K562 (cell line): ENCODE measurements around the gene NR6A1.

ENCODE experiments used
- NR2C1 ChIP-seq, 2 experiments: fragments of 450-650 bp; IDR thresholded peaks; 2 replicates each; pipeline ENCODE4 v1.6.1; 2017; ENCODE audit warnings: mild to moderate bottlenecking in 2 of 2, antibody characterized with exemption in 1 of 2, inconsistent platforms in 1 of 2, missing compliant biosample characterization in 1 of 2, missing genetic modification characterization in 1 of 2
- POLR2A ChIP-seq: fragments of 450-650 bp; conservative IDR thresholded peaks from 2 replicates; pipeline ENCODE4 v1.6.1; 2016
- SP2 ChIP-seq: IDR thresholded peaks from 2 replicates; pipeline ENCODE4 v1.6.1; 2011; ENCODE audit warnings: mild to moderate bottlenecking, low read depth, low read length, moderate library complexity; ENCODE audit not compliant: poor library complexity, severe bottlenecking; ENCODE audit errors: extremely low read depth
- YY1 ChIP-seq, 3 experiments: IDR thresholded peaks; 2 replicates each; pipeline ENCODE4 v1.6.1; 2011; ENCODE audit warnings: low read length in 2 of 3, mild to moderate bottlenecking in 2 of 3, moderate library complexity in 2 of 3, borderline replicate concordance in 1 of 3, control low read depth in 1 of 3, low read depth in 1 of 3; ENCODE audit not compliant: insufficient read depth in 3 of 3, insufficient replicate concordance in 2 of 3, control insufficient read depth in 1 of 3, insufficient read length in 1 of 3; ENCODE audit errors: extremely low read depth in 1 of 3
- ZBTB34 ChIP-seq: fragments of 250-450 bp; sonication (Bioruptor Pico); IDR thresholded peaks from 2 replicates; pipeline ENCODE4 v1.8.0; 2021; ENCODE audit warnings: mild to moderate bottlenecking, moderate library complexity
- ZNF224 ChIP-seq: sonication (generic); formaldehyde crosslinking; IDR thresholded peaks from 2 replicates; pipeline ENCODE4 v1.8.0; 2022; ENCODE audit warnings: mild to moderate bottlenecking, missing genetic modification reagents
- ZNF282 ChIP-seq: sonication (generic); formaldehyde crosslinking; IDR thresholded peaks from 2 replicates; pipeline ENCODE4 v1.8.1; 2023; ENCODE audit warnings: missing genetic modification reagents
- ZNF561 ChIP-seq: fragments of 450-650 bp; formaldehyde crosslinking; conservative IDR thresholded peaks from 2 replicates; pipeline ENCODE4 v1.4.0; 2020; ENCODE audit warnings: mild to moderate bottlenecking, moderate library complexity
- TF ChIP-seq, protein P1 (sequence below): sonication (generic); formaldehyde crosslinking; IDR thresholded peaks from 2 replicates; pipeline ENCODE4 v1.9.0; 2022; ENCODE audit warnings: mild to moderate bottlenecking, missing genetic modification reagents
- TF ChIP-seq, protein P2 (sequence below), 3 experiments: IDR thresholded peaks in 2 of 3; conservative IDR thresholded peaks in 1 of 3; 2 replicates each; pipeline ENCODE4 v1.5.1; 2011 to 2012; ENCODE audit warnings: low read length in 3 of 3, mild to moderate bottlenecking in 3 of 3, control low read depth in 2 of 3, improper control_type of control experiment in 1 of 3, inconsistent platforms in 1 of 3, low read depth in 1 of 3, mixed read lengths in 1 of 3, moderate library complexity in 1 of 3; ENCODE audit not compliant: insufficient read depth in 2 of 3
- TF ChIP-seq, protein P3 (sequence below), 3 experiments: fragments of 200-800 bp in 1 of 3; fragments of 250-450 bp in 1 of 3; fragments of 450-650 bp in 1 of 3; sonication (Bioruptor Pico) in 1 of 3; sonication (Bioruptor generic) in 1 of 3; formaldehyde crosslinking in 1 of 3; IDR thresholded peaks; 2 replicates each; pipeline versions ENCODE4 v1.6.1 to v1.8.0; 2016 to 2022; ENCODE audit warnings: mild to moderate bottlenecking in 2 of 3, missing genetic modification characterization in 2 of 3, missing compliant biosample characterization in 1 of 3, moderate library complexity in 1 of 3

DNA sequence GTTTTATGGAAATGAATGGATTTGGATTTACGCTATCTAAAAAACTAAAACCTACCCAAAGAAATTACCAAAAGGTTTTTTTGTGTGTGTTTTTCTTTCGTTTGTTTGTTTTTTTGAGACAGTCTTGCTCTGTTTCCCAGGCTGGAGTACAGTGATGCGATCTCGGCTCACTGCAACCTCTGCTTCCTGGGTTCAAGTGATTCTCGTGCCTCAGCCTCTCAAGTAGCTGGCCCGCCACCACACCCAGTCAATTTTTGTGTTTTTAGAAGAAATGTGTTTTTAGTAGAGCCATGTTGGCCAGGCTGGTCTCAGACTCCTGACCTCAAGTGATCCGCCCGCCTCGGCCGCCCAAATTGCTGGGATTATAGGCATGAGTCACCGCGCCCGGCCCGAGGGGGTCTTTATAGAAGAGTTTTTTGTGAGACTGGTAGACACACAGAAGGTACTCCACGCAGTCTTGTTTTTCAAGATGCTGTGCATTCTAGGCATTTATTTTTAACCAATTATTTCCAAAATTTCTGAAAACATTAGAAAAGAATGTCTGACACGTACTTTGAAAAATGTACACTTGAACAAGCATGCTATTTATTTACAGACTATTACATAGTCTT is 75.7 kb downstream of the NR6A1 start:
- TF ChIP-seq POLR2A (no peak), SP2 (no peak), YY1 (IDR thresholded peaks at IDR 0.05; ENCODE audit: borderline replicate concordance in 1 of 3, control insufficient read depth in 1 of 3, extremely low read depth in 1 of 3, insufficient read depth in 3 of 3, insufficient read length in 1 of 3, insufficient replicate concordance in 2 of 3, low read depth in 1 of 3, low read length in 2 of 3) (no peak), NR2C1 (IDR thresholded peaks at IDR 0.05) (no peak), NR2C1 (tag; IDR thresholded peaks at IDR 0.05) (no peak), ZNF224 (CRISPR knock-in tag) (no peak), ZNF561 (CRISPR knock-in tag) (no peak), ZNF282 (CRISPR knock-in tag) (no peak), ZBTB34 (CRISPR knock-in tag) (no peak)
- TF ChIP-seq, protein P1, sequence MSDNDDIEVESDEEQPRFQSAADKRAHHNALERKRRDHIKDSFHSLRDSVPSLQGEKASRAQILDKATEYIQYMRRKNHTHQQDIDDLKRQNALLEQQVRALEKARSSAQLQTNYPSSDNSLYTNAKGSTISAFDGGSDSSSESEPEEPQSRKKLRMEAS: no peak
- TF ChIP-seq, protein P2, sequence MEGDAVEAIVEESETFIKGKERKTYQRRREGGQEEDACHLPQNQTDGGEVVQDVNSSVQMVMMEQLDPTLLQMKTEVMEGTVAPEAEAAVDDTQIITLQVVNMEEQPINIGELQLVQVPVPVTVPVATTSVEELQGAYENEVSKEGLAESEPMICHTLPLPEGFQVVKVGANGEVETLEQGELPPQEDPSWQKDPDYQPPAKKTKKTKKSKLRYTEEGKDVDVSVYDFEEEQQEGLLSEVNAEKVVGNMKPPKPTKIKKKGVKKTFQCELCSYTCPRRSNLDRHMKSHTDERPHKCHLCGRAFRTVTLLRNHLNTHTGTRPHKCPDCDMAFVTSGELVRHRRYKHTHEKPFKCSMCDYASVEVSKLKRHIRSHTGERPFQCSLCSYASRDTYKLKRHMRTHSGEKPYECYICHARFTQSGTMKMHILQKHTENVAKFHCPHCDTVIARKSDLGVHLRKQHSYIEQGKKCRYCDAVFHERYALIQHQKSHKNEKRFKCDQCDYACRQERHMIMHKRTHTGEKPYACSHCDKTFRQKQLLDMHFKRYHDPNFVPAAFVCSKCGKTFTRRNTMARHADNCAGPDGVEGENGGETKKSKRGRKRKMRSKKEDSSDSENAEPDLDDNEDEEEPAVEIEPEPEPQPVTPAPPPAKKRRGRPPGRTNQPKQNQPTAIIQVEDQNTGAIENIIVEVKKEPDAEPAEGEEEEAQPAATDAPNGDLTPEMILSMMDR (IDR thresholded peaks at IDR 0.05 in 2 of 3, conservative IDR thresholded peaks at IDR 0.05 in 1 of 3; ENCODE audit: insufficient read depth in 2 of 3, low read depth in 1 of 3, low read length in 3 of 3): no peak
- TF ChIP-seq, protein P3, sequence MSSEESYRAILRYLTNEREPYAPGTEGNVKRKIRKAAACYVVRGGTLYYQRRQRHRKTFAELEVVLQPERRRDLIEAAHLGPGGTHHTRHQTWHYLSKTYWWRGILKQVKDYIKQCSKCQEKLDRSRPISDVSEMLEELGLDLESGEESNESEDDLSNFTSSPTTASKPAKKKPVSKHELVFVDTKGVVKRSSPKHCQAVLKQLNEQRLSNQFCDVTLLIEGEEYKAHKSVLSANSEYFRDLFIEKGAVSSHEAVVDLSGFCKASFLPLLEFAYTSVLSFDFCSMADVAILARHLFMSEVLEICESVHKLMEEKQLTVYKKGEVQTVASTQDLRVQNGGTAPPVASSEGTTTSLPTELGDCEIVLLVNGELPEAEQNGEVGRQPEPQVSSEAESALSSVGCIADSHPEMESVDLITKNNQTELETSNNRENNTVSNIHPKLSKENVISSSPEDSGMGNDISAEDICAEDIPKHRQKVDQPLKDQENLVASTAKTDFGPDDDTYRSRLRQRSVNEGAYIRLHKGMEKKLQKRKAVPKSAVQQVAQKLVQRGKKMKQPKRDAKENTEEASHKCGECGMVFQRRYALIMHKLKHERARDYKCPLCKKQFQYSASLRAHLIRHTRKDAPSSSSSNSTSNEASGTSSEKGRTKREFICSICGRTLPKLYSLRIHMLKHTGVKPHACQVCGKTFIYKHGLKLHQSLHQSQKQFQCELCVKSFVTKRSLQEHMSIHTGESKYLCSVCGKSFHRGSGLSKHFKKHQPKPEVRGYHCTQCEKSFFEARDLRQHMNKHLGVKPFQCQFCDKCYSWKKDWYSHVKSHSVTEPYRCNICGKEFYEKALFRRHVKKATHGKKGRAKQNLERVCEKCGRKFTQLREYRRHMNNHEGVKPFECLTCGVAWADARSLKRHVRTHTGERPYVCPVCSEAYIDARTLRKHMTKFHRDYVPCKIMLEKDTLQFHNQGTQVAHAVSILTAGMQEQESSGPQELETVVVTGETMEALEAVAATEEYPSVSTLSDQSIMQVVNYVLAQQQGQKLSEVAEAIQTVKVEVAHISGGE (CRISPR knock-in tag; IDR thresholded peaks at IDR 0.05): no peak
